Activated T-helper 2 cell treated with anti-CD3 and anti-CD28 coated beads, Interferon-gamma antibody, Interleukin-2, Interleukin-4, amounts not matched to agents 10 μg/mL and 5 μg/mL and 100 μg/mL, durations not matched to agents 14 hours and 24 hours and 36 hours (primary cell): ENCODE measurements around the gene CHAD. TPM values are rescaled to one million over a fixed set of nuclear protein-coding genes. Genes with fewer than 3 reads are reported as not detected.
"Not testable (repeated sequence)": the region's sequence is repeated elsewhere in the genome, so short reads cannot be mapped to it uniquely, and the experiment has no call there.

Experiments used
- DNase-seq: peaks from one replicate; pipeline ENCODE4 v3.0.0; 2021; ENCODE audit warnings: low spot score
- H3K27ac Mint-ChIP-seq: one replicate; pipeline ENCODE4 v1.8.0; 2021; ENCODE audit warnings: mixed read lengths
- H3K27me3 Mint-ChIP-seq: one replicate; pipeline ENCODE4 v1.8.0; 2021; ENCODE audit warnings: low read depth, mixed read lengths
- H3K36me3 Mint-ChIP-seq: one replicate; pipeline ENCODE4 v1.8.0; 2021; ENCODE audit warnings: low read depth, mixed read lengths
- H3K4me1 Mint-ChIP-seq: one replicate; pipeline ENCODE4 v1.8.0; 2021; ENCODE audit warnings: low read depth, mixed read lengths
- H3K4me3 Mint-ChIP-seq: one replicate; pipeline ENCODE4 v1.8.0; 2021; ENCODE audit warnings: low read depth, mild to moderate bottlenecking, moderate library complexity, mixed read lengths
- H3K9me3 Mint-ChIP-seq: one replicate; pipeline ENCODE4 v1.8.0; 2021; ENCODE audit warnings: mixed read lengths
- intact Hi-C: fragments of 100-400 bp; cut with micrococcal nuclease; formaldehyde crosslinking; loops from one replicate; pipeline ENCODE4 v1.15.1; 2023
- total RNA-seq: library from RNA; stranded (reverse); gene quantifications from 2 replicates; pipeline ENCODE4 v1.2.3, GENCODE V29; 2022

CHAD gene
- total RNA-seq, 1 donor from 2014 or later = not detected

DNA sequence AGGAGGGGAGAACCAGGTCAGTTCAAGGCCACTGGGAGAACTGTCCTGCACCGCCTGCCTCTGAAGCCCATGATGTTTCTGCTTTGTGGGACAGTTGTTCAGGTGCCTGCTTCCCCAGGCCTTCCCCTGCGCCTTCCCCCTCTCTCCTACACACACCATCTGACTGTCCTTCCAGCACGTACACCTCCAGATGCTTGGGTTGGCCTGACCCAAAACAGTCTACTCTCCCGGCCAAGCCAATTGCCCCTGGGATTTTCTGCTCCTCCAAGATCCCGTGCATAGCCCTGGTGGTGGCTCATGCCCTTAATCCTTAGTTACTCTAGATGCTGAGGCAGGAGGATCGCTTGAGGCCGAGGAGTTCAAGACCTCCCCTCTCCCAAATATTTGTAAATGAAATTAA is 9.3 kb upstream of the CHAD start:
- H3K4me3 Mint-ChIP-seq = peak overlapping the region; percentile 74
- H3K36me3 Mint-ChIP-seq = peaks cover 12% of the 10 kb centered on the region
- no peaks in the 10 kb centered on the region for H3K9me3 Mint-ChIP-seq
- peak overlapping the region; percentile 79 for H3K27ac Mint-ChIP-seq
- peaks cover 4% of the 10 kb centered on the region for H3K27me3 Mint-ChIP-seq
- peaks cover 18% of the 10 kb centered on the region for H3K4me1 Mint-ChIP-seq
- intact Hi-C loops = loop anchor here (1.0 to 10.0 kb wide), 3 partner anchors 31 to 273 kb away; partner anchors contain the start of genes COL1A1, MYCBPAP and SPATA20
- no peak for DNase-seq

DNA sequence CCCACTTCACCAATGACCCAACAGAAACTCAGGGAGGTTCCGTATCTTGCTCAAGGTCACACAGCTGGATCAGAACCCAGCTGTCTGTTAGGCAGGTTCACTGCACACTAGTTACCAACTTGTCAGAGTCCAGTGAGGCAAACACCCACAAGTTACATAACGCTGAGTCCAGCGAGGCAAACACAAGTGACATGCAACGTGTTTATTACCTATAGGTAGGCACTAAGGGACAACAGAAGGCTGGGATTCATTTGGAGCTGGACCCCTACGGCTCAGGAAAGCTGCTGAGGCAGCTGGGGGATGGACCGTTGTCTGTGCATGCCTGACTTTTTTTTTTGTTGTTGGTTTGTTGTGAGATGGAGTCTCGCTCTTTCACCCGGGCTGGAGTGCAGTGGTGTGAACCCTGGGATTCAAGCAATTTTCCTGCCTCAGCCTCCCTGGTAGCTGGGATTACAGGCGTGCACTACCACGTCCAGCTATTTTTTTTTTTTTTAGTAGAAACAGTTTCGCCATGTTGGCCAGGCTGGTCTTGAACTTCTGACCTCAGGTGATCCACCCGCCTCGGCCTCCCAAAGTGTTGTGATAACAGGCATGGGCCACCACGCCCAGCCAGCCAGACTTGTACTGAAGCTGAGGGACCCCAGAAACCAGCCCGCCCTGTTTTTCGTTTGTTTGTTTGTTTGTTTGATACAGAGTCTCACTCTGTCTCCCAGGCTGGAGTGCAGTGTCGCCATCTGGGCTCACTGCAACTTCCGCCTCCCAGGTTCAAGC is 8.1 kb upstream of the CHAD start:
- Mint-ChIP-seq H3K27ac (no peak overlapping the region), H3K36me3 (peaks cover 4% of the 10 kb centered on the region), H3K27me3 (peaks cover 4% of the 10 kb centered on the region), H3K4me3 (no peak overlapping the region), H3K9me3 (no peaks in the 10 kb centered on the region), H3K4me1 (peaks cover 14% of the 10 kb centered on the region)
- DNase-seq = no peak
- intact Hi-C loops = loop anchor here (10.0 kb wide), 1 partner anchor 272 kb away; the partner anchor contains the start of gene COL1A1

DNA sequence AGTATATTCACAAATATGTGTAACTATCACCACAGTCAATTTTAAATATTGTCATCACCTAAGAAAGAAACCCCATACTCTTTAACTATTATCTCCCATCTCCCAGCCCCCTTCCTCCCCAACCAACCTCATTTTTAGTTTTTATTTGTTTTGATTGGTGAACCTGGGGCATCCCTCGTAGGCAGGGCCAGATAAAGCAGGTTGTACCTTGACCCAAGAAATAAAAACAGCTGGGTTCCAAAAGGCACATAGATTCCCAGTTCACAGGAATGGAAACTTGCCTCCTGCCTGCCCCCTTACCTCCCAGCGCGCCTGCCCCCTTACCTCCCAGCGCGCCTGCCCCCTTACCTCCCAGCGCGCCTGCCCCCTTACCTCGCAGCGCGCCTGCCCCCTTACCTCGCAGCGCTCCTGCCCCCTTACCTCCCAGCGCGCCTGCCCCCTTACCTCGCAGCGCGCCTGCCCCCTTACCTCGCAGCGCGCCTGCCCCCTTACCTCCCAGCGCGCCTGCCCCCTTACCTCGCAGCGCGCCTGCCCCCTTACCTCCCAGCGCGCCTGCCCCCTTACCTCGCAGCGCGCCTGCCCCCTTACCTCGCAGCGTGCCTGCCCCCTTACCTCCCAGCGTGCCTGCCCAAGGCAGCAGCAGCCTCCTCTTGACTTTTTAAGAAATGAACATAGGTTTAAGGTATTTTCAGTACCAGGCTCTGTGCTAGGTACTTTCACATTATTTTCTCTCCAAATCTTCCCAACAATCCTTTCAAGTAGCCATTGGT is 7.3 kb upstream of the CHAD start:
- intact Hi-C loops = loop anchor here (10.0 kb wide), 1 partner anchor 271 kb away; the partner anchor contains the start of gene COL1A1
- H3K27me3 Mint-ChIP-seq, H3K4me3 Mint-ChIP-seq, DNase-seq, H3K9me3 Mint-ChIP-seq, H3K27ac Mint-ChIP-seq, H3K36me3 Mint-ChIP-seq: not testable (repeated sequence)
- H3K4me1 Mint-ChIP-seq = peaks cover 14% of the 10 kb centered on the region

DNA sequence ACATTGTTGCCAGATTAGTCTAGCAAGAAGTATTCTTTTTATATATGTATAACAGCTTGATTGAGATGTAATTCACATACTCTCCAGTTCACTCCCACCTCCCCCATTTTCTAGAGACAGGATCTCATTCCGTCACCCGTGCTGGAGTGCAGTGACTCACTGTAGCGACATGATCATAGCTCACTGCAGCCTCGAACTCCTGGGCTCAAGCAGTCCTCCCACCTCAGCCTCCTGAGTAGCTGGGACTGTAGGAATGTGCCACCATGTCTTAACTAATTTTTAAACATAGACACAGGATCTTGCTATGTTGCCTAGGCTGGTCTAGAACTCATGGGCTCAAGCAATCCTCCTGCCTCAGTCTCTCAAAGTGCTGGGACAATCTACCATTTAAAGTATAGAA is 6.7 kb upstream of the CHAD start:
- H3K36me3 Mint-ChIP-seq = peaks cover 4% of the 10 kb centered on the region
- no peak for DNase-seq
- intact Hi-C loops = loop anchor here (10.0 kb wide), 1 partner anchor 271 kb away; the partner anchor contains the start of gene COL1A1
- peaks cover 8% of the 10 kb centered on the region for H3K27me3 Mint-ChIP-seq
- H3K9me3 Mint-ChIP-seq = no peaks in the 10 kb centered on the region
- H3K4me3 Mint-ChIP-seq = no peak overlapping the region
- H3K27ac Mint-ChIP-seq = no peak overlapping the region
- H3K4me1 Mint-ChIP-seq = peaks cover 14% of the 10 kb centered on the region

DNA sequence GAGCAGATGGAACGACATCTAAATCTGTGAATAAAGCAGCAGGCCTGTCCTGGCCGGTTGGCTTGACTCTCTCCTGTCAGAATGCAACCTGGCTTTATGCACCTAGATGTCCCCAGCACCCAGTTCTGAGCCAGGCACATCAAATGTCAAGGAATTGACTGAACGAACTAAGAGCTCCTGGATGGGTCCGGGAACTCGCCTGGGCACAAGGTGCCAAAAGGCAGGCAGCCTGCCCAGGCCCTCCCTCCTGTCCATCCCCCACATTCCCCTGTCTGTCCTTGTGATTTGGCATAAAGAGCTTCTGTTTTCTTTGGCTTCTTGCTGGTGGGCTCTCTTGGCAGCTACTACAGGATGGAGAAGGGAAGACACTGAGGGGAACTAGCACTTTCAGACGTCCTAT is 5.8 kb upstream of the CHAD start:
- no peaks in the 10 kb centered on the region for H3K9me3 Mint-ChIP-seq
- H3K27ac Mint-ChIP-seq = no peak overlapping the region
- peaks cover 7% of the 10 kb centered on the region for H3K4me1 Mint-ChIP-seq
- H3K36me3 Mint-ChIP-seq = peaks cover 2% of the 10 kb centered on the region
- peaks cover 10% of the 10 kb centered on the region for H3K27me3 Mint-ChIP-seq
- no peak for DNase-seq
- H3K4me3 Mint-ChIP-seq = no peak overlapping the region
- intact Hi-C loops = loop anchor here (10.0 kb wide), 1 partner anchor 270 kb away; the partner anchor contains the start of gene COL1A1

DNA sequence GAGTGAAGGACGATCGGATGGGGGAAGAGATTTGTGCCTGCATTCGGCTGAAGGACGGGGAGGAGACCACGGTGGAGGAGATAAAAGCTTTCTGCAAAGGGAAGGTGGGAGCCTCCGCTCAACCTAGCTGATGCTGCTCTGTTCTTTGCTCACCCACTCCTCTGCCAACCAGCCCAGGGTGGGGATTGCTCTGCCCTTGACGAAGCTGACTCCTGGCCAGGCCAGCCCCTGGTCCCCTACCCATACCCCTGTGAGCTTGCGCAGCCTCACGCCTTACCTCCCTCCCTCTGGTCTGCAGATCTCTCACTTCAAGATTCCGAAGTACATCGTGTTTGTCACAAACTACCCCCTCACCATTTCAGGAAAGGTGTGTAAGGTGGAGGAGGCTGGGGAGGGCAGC is 5.2 kb upstream of the CHAD start:
- intact Hi-C loops = loop anchor here (10.0 kb wide), 1 partner anchor 269 kb away; the partner anchor contains the start of gene COL1A1
- Mint-ChIP-seq H3K9me3 (no peaks in the 10 kb centered on the region), H3K36me3 (no peaks in the 10 kb centered on the region), H3K4me1 (peaks cover 6% of the 10 kb centered on the region), H3K4me3 (no peak overlapping the region), H3K27me3 (peaks cover 11% of the 10 kb centered on the region), H3K27ac (no peak overlapping the region)
- no peak for DNase-seq

DNA sequence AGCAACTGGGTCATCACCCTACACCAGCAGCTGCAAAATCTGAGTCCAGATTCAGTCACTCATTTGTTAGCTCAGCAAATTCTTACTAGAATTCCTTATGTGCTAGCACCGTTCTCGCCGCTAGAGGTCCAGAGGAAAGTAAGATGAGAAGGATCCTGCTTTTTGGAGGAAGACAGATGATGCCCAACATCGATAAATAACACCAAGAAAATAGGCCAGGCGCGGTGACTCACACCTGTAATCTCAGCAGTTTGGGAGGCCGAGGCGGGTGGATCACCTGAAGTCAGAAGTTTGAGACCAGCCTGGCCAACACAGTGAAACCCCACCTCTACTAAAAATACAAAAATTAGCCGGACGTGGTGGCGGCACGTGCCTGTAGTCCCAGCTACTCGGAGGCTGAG is 4.1 kb upstream of the CHAD start:
- H3K9me3 Mint-ChIP-seq, DNase-seq, H3K4me1 Mint-ChIP-seq, H3K27ac Mint-ChIP-seq, H3K36me3 Mint-ChIP-seq, H3K4me3 Mint-ChIP-seq: not testable (repeated sequence)
- H3K27me3 Mint-ChIP-seq = peaks cover 18% of the 10 kb centered on the region
- intact Hi-C loops = loop anchor here (10.0 kb wide), 1 partner anchor 268 kb away; the partner anchor contains the start of gene COL1A1

DNA sequence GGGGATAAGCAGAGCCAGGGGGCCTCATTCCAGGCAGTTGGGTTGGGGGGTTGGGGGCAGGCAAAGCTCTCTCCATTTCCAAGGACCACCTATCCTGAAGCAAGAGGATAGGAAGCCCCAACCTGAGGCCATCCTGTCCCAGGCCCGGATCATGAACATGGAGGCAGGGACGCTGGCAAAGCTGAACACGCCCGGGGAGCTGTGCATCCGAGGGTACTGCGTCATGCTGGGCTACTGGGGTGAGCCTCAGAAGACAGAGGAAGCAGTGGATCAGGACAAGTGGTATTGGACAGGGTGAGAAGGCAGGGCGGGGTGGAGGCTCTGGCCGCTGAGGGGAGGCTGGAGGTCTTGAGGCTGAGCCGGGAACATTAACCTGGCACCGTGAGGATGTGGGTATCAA is 3.6 kb upstream of the CHAD start:
- Mint-ChIP-seq H3K27me3 (peaks cover 22% of the 10 kb centered on the region), H3K27ac (no peak overlapping the region), H3K9me3 (no peaks in the 10 kb centered on the region), H3K4me1 (no peaks in the 10 kb centered on the region), H3K4me3 (no peak overlapping the region), H3K36me3 (no peaks in the 10 kb centered on the region)
- intact Hi-C loops = loop anchor here (10.0 kb wide), 1 partner anchor 267 kb away; the partner anchor contains the start of gene COL1A1
- no peak for DNase-seq

DNA sequence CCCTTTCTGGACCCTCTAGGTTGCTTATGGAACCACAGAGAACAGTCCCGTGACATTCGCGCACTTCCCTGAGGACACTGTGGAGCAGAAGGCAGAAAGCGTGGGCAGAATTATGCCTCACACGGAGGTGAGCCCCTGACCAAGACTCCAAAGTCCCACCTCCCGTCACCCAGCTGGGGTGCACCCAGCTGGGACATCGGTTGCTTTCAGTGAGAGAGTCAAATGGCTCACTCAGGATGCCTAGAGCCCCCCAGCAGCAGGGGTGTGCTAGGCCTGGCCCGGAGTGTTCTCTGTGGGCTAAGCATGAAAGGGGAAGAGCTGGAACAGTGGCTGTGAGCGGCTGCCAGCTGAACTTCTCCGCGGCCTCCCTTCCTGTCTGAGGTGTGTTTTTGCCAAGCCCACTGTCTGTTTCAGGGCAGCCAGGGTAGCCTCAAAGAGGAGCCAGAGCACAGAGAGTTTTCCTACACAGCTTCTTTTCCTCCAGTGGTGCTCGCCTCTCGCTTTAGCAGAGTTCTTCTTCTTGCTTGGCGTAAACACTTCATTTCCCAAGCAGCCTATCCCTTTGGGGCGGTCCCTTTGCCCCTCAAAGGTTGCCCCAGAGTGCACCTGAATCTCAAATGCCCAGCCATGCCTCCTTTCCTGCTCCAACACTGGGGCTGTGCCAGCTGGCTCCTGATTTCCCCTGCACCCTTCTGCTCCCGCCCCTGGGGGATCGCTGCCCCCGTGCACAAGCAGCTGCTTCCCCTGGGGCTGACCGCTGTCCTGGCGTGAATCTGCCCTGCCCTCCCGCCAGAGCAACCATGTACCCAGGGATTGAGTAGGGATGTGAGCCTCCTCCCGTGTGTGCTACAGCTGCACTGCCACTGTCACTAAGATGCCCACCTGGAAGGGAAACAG is 2.6 kb upstream of the CHAD start:
- Mint-ChIP-seq H3K9me3 (no peaks in the 10 kb centered on the region), H3K36me3 (no peaks in the 10 kb centered on the region), H3K27me3 (peaks cover 24% of the 10 kb centered on the region), H3K27ac (no peak overlapping the region), H3K4me3 (no peak overlapping the region), H3K4me1 (no peaks in the 10 kb centered on the region)
- DNase-seq = no peak
- intact Hi-C loops = loop anchor here (10.0 kb wide), 1 partner anchor 266 kb away; the partner anchor contains the start of gene COL1A1

DNA sequence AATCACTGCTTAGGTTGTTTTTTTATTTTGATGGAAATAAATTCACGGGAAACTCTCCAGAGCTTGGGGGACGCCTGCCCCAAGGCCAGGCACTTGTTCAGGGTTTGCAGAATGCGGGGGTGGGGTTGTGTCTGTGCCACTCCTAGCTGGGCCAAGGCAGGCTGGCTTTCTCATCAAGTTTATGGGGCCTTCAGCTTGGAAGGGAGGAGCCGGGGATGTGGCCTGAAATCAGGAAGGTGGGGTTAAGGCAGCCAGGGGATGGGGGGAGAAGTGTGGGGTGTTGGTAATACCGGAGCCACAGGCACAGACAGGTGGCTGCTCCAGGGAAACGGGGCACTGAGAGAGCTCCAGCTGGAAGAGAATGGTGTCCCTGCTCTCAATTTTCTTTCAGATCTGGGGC is 1.7 kb upstream of the CHAD start:
- H3K9me3 Mint-ChIP-seq = no peaks in the 10 kb centered on the region
- H3K27me3 Mint-ChIP-seq = peaks cover 23% of the 10 kb centered on the region
- H3K4me3 Mint-ChIP-seq = no peak overlapping the region
- H3K36me3 Mint-ChIP-seq = no peaks in the 10 kb centered on the region
- DNase-seq = no peak
- intact Hi-C loops = loop anchor here (10.0 kb wide), 1 partner anchor 266 kb away; the partner anchor contains the start of gene COL1A1
- H3K4me1 Mint-ChIP-seq = no peaks in the 10 kb centered on the region
- no peak overlapping the region for H3K27ac Mint-ChIP-seq

DNA sequence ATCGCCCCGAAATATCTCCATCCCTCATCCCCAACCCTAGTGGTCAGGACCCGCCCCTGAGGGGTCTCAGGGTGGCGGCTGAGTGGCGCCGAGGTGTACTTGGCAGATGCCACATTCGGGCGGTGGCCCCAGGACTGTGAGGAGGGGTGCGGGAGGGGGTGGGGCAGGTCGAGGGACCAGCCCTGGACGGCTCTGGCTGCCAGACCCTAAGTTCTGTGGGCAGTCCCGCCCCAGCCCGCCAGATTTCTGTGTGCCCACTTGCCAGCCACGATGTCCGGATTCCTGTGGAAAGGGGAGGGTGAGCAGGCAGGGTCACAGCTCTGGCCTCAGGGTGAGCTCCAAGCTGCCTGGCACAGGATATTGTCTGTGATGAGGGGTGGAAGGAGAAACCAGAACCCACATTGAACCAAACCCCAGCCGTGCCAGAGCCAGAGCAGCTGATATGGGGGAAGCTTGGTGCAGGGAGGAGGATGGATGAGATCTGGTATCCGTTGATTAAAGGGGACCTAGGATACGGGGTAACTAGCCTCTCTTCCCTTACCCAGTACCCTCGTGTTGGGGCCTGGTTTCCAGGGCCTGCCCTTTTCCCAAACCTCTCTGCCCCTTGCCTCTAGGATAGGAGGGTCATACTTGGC is 1.1 kb upstream of the CHAD start:
- intact Hi-C loops = loop anchor here (10.0 kb wide), 1 partner anchor 265 kb away; the partner anchor contains the start of gene COL1A1
- Mint-ChIP-seq H3K27ac (no peak overlapping the region), H3K4me3 (no peak overlapping the region), H3K36me3 (no peaks in the 10 kb centered on the region), H3K4me1 (no peaks in the 10 kb centered on the region), H3K27me3 (peaks cover 23% of the 10 kb centered on the region), H3K9me3 (no peaks in the 10 kb centered on the region)
- no peak for DNase-seq

DNA sequence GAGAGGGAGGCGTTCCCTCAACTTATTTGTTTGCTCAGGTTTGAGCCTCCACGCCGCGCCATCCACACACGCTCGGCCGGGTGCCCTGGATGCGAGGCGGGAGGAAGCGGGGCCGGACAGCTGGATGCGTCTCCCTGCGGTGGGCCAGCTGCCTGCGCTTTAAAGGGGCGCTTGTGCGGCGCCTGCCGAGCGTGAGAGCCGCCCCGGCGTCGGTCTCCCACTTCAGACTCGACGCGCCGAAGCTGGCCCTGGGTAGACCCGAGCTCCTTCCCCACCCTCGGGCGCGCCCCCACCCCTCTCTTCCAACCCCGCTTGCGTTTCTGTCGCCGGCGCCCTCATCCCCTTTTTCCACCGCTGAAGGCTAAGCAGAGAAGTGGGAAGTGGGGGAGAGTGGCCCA is 527 bp upstream of the CHAD start:
- no peaks in the 10 kb centered on the region for H3K36me3 Mint-ChIP-seq
- DNase-seq = no peak
- no peaks in the 10 kb centered on the region for H3K9me3 Mint-ChIP-seq
- H3K27ac Mint-ChIP-seq = no peak overlapping the region
- intact Hi-C loops = no loop called here
- no peak overlapping the region for H3K4me3 Mint-ChIP-seq
- peaks cover 23% of the 10 kb centered on the region for H3K27me3 Mint-ChIP-seq
- no peaks in the 10 kb centered on the region for H3K4me1 Mint-ChIP-seq
